HUDEP-2 (cell line): ENCODE measurements around the gene SERPINA10.
A peak's percentile ranks its signal among the peaks of the same experiment; 100 is the strongest.

ENCODE experiments used
- DNase-seq, 76 experiments: peaks; one replicate each; lab custom pipeline; 2025; ENCODE audit not compliant: unreplicated experiment in 76 of 76; lab: John Stamatoyannopoulos, UW

SERPINA10 gene, protein sequence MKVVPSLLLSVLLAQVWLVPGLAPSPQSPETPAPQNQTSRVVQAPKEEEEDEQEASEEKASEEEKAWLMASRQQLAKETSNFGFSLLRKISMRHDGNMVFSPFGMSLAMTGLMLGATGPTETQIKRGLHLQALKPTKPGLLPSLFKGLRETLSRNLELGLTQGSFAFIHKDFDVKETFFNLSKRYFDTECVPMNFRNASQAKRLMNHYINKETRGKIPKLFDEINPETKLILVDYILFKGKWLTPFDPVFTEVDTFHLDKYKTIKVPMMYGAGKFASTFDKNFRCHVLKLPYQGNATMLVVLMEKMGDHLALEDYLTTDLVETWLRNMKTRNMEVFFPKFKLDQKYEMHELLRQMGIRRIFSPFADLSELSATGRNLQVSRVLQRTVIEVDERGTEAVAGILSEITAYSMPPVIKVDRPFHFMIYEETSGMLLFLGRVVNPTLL

DNA sequence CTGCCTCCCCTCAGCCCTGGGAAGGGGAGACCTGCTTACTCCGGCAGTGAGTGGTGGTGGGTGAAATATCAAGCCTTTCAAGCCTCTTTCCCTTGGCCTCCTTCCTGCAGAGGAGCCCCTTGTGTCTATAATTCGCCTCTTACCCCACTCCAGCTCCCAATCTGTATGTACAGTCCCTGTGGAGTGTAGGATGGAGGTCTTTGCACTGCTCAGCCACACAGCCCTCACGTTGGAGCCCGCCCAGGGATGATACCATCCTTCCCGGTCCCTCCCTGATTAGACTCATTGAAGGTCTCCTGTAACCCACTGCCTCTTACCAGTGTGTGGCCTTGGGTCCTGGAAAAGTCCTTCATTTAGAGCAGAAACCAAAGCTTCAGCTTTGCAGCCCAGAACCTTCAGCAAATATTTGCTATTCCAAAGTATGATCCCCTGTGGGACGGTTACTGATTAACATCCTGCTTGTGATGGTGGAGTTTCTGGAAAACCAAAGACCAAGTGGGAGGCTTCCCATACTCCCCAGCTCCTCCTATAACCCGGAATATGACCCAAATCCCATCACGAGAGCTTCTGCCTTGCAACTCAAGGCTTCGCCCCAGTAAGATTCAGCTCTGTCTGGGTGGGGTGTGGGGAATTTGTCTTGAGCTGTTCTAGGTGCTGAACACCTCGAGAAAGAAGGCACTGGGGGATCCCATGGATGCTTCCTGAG lies at the start of gene SERPINA10:
Gene SERPINA10, minus strand, starts transcription at position 397 of the 706 bp plus-strand sequence. CDS start 2,675 bp downstream, outside the sequence.
- no peak for DNase-seq

DNA sequence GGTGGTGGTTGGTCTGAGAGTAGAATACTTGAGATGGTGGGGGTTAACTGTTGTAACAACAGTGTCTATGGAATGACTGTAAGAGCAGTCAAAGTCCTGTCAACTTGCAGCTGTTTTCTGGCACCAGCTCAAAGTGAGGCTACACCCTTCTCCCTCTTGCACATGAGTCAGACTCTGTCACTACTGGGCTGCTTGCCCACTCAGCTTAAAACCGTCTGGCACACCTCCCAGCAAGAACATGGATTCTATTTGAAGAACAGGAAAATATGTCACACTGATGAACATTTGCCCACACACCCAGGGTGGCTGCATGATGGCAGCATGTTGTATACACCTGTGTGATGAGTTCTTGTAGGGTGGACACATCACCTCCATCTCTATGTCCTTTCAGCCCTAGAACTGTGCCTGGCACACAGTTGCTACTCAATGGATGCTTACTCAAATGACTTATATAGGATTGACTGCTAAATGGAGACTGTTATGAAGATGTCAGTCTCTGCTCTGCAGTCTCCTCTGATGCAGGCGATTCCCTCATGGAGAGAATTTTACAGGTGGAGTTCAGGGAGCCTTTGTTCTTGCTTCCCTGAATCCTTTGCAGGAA lies 49.4 kb upstream of the SERPINA10 start:
- DNase-seq = peak in 73 of 76 experiments; percentile 5 to 93 (median 76)

DNA sequence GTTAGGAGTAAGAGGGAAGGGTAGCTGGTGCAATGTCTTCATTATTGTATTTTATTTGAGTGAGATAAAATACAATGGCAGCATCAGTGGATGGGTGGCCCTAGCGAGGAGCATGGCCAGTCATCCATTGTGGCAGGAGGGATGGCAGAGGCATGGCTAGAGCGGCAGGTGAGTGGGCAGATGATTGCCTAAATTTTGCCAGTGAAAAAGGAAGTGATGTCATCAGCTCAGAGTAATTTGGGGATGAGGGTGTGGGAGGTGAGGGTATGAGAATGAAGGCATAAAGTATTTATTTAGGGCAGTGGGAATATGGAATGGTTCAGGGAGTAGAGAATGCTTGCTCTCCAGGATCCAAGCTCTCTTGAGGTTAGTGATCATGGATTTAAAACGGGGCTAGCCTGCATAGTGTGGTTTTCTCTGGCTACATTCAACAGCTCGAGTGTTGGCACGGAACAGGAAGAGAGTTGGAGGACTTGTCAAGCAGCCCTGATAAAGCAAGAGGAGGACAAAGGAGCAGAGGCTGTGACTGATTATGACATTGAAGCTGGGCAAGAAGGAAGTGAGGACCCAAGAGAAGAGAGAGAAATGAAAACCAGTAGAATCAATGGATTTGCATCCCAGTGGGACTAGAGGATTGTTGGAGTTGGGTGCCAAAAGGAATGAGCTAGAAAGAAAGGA lies 48.7 kb upstream of the SERPINA10 start:
- peak in 4 of 76 experiments; percentile 15 to 45 (median 29) for DNase-seq

DNA sequence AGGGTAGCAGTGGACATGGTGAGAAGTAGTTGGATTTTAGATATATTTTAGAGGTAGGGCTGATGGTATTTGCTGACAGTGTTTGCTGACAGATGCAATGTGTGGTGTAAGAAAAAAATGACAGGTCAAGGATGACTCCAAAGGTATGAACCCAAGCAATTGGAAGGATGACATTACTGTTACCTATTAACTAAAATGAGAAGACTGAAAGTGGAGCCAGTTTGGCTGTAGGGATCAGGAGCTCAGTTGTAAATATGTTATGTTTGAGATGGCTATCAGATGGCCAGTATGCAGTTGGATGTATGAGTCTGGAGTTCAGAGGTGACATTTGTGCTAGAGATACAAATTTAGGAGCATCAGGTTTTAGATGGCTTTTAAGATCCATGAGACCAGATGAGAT lies 47.5 kb upstream of the SERPINA10 start:
- DNase-seq = no peak

DNA sequence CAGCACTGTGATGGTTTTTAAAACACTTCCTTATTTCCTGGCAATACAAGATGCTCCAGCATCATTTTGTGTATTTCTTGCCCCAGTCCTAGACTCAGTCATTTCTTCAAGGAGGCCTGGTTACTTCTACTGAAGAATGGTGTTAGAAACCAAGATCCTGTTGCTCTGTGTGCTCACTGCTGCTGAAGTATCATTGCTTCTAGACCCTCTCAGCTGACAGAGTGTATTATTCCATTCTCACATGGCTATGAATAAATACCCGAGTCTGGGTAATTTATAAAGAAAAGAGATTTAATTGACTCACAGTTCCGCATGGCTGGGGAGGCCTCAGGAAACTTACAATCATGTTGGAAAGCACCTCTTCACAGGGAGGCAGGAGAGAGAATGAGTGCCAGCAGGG lies 45.0 kb upstream of the SERPINA10 start:
- no peak for DNase-seq

DNA sequence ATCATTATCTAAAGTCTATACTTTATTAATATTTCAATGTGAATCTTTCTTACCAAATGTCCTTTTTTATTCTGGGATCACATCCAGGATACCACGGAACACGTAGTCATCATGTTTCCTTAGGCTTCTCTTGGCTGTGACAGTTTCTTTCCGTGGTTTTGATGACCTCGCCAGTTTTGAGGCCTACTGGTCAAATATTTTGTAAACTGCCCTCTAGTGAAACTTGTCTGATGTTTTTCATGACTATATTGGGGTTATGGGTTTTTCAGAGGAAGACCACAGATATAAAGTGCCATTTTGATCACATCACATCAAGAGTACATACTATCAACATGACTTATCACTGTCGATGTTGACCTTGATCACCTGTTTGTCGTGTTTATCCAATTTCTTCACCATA lies 44.2 kb upstream of the SERPINA10 start:
- peak in 3 of 76 experiments; percentile 2 to 21 (median 9) for DNase-seq

DNA sequence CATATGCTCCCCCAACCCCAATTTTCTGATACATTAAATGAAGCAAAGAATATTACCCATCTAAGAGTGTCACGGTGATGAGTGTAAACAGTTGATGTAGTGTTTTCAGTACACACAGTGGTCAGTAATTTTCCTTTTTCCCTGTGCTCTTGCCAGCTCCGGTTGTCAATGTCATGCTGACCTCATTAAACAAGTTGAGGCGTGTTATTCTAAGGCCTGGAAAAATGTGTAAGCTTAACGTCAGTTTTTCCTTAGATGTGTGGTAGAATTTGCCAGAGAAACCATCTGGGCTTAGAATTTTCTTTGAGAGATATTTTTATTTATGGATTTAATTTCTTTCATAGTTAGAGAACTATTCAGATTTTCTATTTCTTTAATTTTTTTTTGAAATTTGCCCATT lies 41.8 kb upstream of the SERPINA10 start:
- DNase-seq = no peak

DNA sequence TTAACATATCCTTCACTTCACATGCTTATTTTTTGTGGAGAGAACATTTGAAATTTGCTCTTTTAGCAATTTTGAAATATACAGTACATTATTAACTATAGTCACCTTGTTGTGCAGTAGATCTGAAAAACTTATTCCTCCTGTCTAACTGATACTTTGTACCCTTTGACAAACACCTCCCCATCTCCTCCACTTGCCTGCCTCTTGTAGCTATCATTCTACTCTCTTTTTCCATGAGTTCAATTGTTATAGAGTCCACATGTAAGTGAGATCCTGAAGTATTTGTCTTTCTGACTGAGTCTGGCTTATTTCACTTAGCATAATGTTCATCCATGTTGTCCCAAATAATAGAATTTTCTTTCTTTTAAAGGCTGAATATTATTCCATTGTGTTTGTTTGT lies 39.5 kb upstream of the SERPINA10 start:
- no peak for DNase-seq

DNA sequence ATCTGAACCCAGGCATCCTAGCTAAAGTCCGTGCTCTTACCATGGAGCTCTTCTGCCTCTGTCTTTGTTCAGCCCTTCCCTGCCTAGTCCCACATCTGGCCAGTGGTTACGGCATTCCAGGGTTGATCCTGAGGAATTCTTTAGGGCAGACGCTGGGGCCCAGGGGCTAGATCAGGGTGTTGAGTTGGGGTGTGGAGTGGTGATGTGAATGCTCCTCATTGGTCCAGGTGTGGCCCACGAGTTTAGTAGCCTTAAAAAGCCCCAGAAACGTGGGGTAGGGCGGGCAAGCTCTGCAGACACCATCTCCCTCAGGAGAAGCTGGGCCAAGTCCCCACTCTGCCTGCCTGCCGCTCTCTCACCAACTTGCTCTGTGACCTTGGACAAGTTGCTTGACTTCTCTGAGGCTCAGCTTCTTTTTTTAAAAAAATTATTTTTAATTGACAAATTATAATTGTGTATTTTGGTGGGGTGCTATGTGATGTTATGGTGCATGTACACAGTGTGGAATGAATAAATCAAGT lies 39.1 kb upstream of the SERPINA10 start:
- DNase-seq = no peak

DNA sequence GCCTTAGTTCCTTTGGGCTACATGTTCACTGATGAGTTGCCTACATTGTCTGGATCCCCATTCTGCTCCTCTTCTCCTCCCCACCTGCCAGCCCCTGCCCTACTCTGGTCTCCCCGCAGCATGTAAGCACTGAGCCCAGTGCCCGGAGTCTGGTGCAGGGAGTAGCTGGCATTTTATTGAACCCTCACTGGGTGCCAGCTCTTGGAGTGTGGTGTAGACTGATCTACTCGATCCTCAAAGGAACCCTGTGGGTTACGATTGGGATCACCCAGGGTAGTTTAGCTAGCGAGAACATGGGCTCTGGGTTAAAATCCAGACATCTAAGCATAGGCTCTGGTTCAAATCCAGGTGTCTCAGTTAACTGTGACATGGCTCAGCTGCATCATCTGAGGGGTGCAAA lies 38.4 kb upstream of the SERPINA10 start:
- DNase-seq = no peak

DNA sequence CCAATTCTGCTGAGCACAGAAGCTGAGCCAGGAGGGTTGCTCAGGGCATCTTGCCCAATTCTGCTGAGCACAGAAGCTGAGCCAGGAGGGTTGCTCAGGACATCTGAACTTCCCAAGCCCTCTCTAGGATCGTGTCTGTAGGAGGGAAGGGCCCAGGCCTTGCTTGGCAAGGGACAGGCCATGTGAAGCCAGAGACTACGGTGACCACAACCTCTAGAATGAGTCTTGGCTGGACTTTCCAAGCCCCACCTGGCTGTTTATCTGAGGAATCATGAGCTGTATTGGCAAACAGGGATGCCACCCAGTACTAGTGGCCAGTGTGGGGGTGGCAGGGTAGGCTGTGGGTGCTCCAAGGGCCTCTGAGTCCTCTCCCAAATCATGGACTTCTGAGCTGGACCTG lies 37.8 kb upstream of the SERPINA10 start:
- no peak for DNase-seq

DNA sequence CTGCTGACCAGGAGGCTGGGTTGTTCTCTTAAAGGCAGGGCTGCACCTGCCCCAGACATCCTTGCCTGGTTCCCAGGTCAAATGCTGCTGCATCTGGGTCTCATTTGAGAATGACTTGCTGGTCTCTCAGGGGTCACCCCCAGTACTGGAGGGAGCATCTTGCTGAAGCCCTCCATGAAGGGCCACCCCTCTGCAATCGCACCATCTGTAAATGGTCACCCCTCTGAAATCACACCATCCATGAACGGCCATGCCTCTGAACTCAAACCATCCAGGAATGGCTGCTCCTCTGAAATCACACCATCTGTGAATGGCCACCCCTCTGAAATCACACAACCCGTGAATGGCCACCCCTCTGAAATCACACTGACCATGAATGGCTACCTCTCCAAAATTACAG lies 37.4 kb upstream of the SERPINA10 start:
- DNase-seq = no peak

DNA sequence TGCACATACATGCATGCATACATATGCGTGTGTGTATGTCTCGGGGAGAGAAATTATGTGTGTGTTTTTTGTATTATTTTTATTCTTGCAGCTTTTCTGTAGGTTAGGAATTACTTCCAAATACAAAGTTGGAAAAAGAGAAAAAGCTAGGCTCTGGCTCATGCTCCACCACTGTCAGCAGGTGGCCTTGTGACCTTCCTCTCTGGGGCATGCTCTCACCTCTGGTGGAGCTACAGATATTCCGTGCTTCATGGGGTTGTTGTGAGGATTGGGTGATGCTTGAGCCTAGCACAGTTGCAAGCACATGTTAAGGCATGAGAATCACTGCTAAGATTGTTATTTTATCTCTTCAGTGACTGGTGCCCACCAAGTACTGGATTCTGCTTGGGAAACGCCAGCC lies 36.8 kb upstream of the SERPINA10 start:
- no peak for DNase-seq

DNA sequence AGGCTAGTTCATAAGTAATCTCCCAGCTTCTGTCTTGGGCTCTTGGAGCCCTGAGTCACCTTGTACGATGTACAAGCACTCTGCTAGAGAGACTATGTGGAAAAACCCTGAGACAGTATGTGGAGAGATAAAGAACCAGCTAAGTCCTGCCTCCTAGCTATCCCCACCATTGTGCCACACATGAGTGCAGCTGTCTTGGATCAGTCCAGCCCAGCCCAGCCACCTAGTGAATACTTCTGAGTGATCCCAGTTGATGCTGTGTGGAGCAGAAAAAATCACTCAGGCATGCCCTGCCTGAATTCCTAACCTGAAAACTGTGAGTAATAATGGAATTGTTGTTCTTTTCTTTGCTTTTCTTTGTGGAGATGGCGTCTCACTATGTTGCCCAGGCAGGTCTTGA lies 35.1 kb upstream of the SERPINA10 start:
- DNase-seq = no peak

DNA sequence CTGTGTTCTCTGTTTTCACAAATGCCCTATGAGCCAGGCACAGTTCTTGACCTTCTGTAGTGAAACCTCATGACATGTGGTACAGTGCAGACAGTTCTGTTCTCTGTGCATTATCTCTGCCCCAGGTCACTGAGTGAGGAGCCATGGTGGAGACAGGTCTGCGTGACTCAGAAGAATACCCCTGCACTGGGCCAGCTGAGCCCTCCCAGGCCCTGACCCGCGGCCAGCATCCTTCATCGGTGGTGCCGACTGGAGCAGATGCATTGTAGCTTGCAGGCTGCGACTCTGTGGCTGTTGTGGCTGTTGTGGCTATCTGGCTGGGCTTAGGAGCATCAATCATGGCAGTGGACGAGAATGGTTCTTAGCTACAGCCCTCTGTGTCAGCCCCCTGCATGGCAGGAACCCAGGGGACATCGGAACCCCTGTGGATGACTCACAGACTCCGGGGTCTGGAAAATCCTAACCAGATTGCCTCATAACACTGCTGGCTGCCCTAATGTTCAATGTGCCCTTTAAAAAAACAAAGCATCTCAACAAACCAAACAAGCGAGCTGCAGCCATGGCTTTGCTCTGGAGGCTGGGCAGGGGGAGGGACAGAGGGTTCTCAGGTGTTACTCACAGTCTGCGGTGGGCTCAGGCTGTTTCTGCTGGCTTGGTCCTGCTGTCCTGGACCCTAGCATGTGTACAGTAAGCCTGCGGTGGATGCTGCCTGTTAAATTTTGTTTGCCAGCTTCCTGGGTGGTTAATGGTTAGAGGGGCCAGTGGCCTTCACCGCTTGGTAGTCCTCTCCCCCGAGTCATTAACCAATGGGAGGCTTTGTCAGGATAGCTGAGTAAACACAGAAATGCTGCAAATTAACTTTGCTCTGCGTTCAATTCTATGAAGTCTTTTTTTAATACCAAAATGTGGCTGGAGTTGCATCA lies 29.8 kb upstream of the SERPINA10 start, which contains the start of gene SERPINA6:
Gene SERPINA6, minus strand, starts transcription at position 689 of the 923 bp plus-strand sequence. CDS start 8,688 bp downstream, outside the sequence.
- no peak for DNase-seq

DNA sequence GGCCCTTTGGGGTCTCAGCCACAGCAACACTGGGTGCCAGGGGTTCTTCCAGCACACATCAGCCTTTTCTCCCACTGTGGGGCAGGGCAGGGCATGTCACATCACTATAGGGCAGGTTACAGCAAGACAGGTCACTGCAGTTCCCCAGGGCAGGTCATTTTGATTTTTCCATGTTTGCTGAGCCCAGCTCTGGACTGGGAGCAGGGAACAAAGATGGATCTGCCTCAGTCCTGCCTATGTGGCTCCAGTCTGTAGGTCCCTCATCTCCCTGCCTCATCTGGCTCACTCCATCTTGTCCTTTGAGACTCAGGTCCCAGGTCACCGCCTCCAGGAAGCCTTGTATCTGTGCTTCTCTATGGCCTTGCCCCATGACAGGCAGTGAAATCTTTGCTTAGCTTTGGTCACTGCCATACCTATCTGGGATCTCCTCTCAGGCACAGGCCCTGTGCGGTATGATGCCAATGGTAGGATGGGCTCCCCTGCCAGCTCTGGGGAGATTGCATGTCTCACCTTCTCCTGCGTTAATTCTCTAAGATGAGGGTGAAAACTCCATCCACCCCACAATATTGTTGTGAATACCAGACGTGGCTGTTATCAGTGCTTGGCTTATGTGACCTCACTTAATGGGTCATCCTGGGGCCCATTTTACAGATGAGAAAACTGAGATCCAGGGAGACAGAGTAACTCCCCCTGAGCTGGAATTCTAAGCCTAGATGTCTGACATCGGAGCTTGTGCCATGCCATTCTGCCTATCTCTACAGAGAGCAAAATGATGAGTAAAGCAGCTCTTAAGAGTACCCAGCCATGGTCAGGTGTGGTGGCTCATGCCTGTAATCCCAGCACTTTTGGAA lies 28.6 kb upstream of the SERPINA10 start:
- DNase-seq = no peak

DNA sequence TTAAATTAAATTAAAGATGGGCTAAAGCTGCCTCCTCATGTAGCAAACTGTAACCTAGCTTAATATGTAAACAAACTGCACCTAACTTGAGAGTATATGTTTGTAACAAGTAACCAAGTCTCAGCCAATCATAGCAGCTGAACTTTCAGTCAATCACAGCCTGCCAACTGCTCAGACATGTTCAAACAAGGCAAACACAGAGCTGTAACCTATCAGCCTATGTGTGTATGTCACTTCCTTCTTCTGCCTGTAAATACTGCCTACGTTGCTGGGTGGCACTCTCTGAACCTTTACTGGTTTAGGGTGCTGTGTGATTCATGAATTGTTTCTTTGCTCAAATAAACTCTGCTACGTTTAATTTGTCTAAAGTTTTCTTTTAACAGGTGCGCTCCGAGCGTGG lies 27.2 kb upstream of the SERPINA10 start:
- DNase-seq = no peak

DNA sequence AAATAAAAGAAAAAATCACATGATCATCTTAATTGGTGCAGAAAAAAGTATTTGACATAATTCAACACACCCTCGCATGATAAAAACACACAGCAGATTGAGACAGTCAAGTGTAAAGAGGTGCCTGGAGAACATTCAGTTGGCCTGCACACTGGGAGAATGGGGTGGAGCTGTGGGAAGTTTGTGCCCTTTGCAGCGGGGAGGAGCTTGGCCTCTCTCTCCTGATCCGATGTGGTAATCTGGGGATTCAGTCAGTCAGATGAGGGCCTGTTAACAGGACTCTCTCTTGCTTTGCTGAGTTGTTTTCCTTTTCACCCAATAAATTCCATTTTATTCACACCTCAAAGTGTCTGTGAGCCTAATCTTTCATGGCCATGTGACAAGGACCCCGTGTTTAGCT lies 24.2 kb upstream of the SERPINA10 start:
- DNase-seq = no peak

DNA sequence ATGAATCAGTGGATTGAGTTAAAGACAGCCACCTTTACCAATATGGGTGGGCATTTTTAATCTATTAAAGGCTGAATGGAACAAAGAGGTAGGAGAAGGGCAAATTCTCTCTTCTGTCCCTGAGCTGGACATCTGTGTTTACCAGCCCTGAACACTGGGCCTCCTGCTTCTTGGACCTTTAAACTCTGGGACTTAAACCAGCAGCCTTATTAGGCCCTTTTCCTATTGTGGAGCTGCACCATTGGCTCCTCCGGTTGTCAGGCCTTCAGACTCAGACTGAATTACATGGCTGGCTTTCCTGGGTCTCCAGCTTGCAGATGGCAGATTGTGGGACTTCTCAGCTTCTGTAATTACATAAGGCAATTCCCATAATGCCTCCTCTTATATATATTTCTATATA lies 23.6 kb upstream of the SERPINA10 start:
- no peak for DNase-seq
